ENCODE data around the gene RBM4B. TPM values are rescaled to one million over a fixed set of nuclear protein-coding genes. Genes with fewer than 3 reads are reported as not detected.

RBM4B gene
- total RNA-seq, 1 donor from 2014 or later = 26.7 TPM

Other genes starting within 250 kb of the RBM4B start
- 33.3 and 52.4 TPM in 2 replicates for gene MRPL11, start 239.0 kb downstream of the RBM4B start, total RNA-seq
- 4.9 and 6.7 TPM in 2 replicates for gene PELI3, start 211.0 kb downstream of the RBM4B start, total RNA-seq
- 73.6 and 95.2 TPM in 2 replicates for gene DPP3, start 197.5 kb downstream of the RBM4B start, total RNA-seq
- gene BBS1, start 167.3 kb downstream of the RBM4B start, total RNA-seq = 20.7 and 120 TPM in 2 replicates
- gene ZDHHC24, start 131.8 kb downstream of the RBM4B start, total RNA-seq = 15.4 and 15.5 TPM in 2 replicates
- gene ACTN3, start 131.0 kb downstream of the RBM4B start, total RNA-seq = not detected in 2 replicates
- 6.6 and 46.7 TPM in 2 replicates for gene CTSF, start 109.3 kb downstream of the RBM4B start, total RNA-seq
- 0.35 and 0.80 TPM in 2 replicates for gene CCDC87, start 84.8 kb downstream of the RBM4B start, total RNA-seq
- 21.0 and 23.8 TPM in 2 replicates for gene CCS, start 84.7 kb downstream of the RBM4B start, total RNA-seq
- gene RBM14, start 61.3 kb downstream of the RBM4B start, total RNA-seq = 17.9 and 36.4 TPM in 2 replicates
- gene RBM4, start 39.2 kb downstream of the RBM4B start, total RNA-seq = 122 and 200 TPM in 2 replicates
- 88.6 and 208 TPM in 2 replicates for gene SPTBN2, start 51.3 kb upstream of the RBM4B start, total RNA-seq
- 23.1 and 26.4 TPM in 2 replicates for gene RCE1, start 165.6 kb upstream of the RBM4B start, total RNA-seq
- gene LRFN4, start 179.2 kb upstream of the RBM4B start, total RNA-seq = 26.2 and 32.8 TPM in 2 replicates

Data from renal cortical epithelial cell (primary cell).